SK-N-SH (cell line): ENCODE data around the gene MYL6B. TPM values are rescaled to one million over a fixed set of nuclear protein-coding genes. Genes with fewer than 3 reads are reported as not detected.

Source experiments
- CHD2 ChIP-seq: fragments of 150-350 bp; IDR thresholded peaks from 2 replicates; pipeline ENCODE4 v1.6.1; 2018; ENCODE audit warnings: low read length; ENCODE audit not compliant: partially characterized antibody
- CTCF ChIP-seq: fragments of 200-600 bp; sonication (generic); IDR thresholded peaks from 2 replicates; pipeline ENCODE4 v1.6.1; 2017; ENCODE audit warnings: antibody characterized with exemption, mild to moderate bottlenecking, moderate library complexity
- ELF1 ChIP-seq: IDR thresholded peaks from 2 replicates; pipeline ENCODE4 v1.4.0; 2012
- FOSL2 ChIP-seq: IDR thresholded peaks from 2 replicates; pipeline ENCODE4 v1.4.0; 2012; ENCODE audit warnings: low read depth, mild to moderate bottlenecking, moderate library complexity, borderline replicate concordance
- FOXM1 ChIP-seq: IDR thresholded peaks from 2 replicates; pipeline ENCODE4 v1.4.0; 2012; ENCODE audit warnings: low read depth, mild to moderate bottlenecking
- GATA2 ChIP-seq: sonication (generic); formaldehyde crosslinking; IDR thresholded peaks from 2 replicates; pipeline ENCODE4 v1.5.0; 2020; ENCODE audit warnings: mild to moderate bottlenecking, missing genetic modification reagents
- JUND ChIP-seq: IDR thresholded peaks from 2 replicates; pipeline ENCODE4 v1.4.0; 2012
- MEF2A ChIP-seq: IDR thresholded peaks from 2 replicates; pipeline ENCODE4 v1.4.0; 2012; ENCODE audit warnings: low read depth, borderline replicate concordance
- MXI1 ChIP-seq: IDR thresholded peaks from 2 replicates; pipeline ENCODE4 v1.6.1; 2012; ENCODE audit warnings: mild to moderate bottlenecking, low read depth, low read length, improper control_type of control experiment
- NFIC ChIP-seq: IDR thresholded peaks from 2 replicates; pipeline ENCODE4 v1.4.0; 2012; ENCODE audit warnings: borderline replicate concordance
- PBX3 ChIP-seq: IDR thresholded peaks from 2 replicates; pipeline ENCODE4; 2012
- POLR2AphosphoS5 ChIP-seq: IDR thresholded peaks from 2 replicates; pipeline ENCODE4 v1.6.1; 2012; ENCODE audit warnings: low read depth, low read length
- RAD21 ChIP-seq: IDR thresholded peaks from 2 replicates; pipeline ENCODE4 v1.6.1; 2012; ENCODE audit warnings: mild to moderate bottlenecking, low read length
- RCOR1 ChIP-seq: fragments of 150-350 bp; IDR thresholded peaks from 2 replicates; pipeline ENCODE4 v1.6.1; 2017; ENCODE audit warnings: antibody characterized with exemption, low read length
- REST ChIP-seq: IDR thresholded peaks from 2 replicates; pipeline ENCODE4 v1.6.1; 2012; ENCODE audit warnings: mild to moderate bottlenecking, low read depth, low read length, moderate library complexity
- RFX5 ChIP-seq: IDR thresholded peaks from 2 replicates; pipeline ENCODE4 v1.6.1; 2012; ENCODE audit warnings: mild to moderate bottlenecking, improper control_type of control experiment, low read length
- RXRA ChIP-seq: IDR thresholded peaks from 2 replicates; pipeline ENCODE4 v1.4.0; 2012; ENCODE audit warnings: low read depth, mild to moderate bottlenecking, borderline replicate concordance
- SIN3A ChIP-seq: IDR thresholded peaks from 2 replicates; pipeline ENCODE4 v1.6.1; 2012; ENCODE audit warnings: low read depth, mild to moderate bottlenecking, low read length, moderate library complexity, borderline replicate concordance
- SMC3 ChIP-seq: IDR thresholded peaks from 2 replicates; pipeline ENCODE4 v1.6.1; 2012; ENCODE audit warnings: low read depth, low read length, improper control_type of control experiment
- TAF1 ChIP-seq: IDR thresholded peaks from 2 replicates; pipeline ENCODE4 v1.6.1; 2012; ENCODE audit warnings: low read depth, mild to moderate bottlenecking, low read length, moderate library complexity, borderline replicate concordance
- TCF12 ChIP-seq: IDR thresholded peaks from 2 replicates; pipeline ENCODE4 v1.4.0; 2012
- USF2 ChIP-seq: fragments of 150-350 bp; IDR thresholded peaks from 2 replicates; pipeline ENCODE4 v1.6.1; 2017; ENCODE audit warnings: antibody characterized with exemption, low read length, low read depth, borderline replicate concordance
- YY1 ChIP-seq: IDR thresholded peaks from 2 replicates; pipeline ENCODE4 v1.4.0; 2012; ENCODE audit warnings: low read depth, mild to moderate bottlenecking
- polyA plus RNA-seq, 3 experiments: library from polyadenylated mRNA; depleted of rRNA; stranded (reverse); fragments of >200 nt; gene quantifications; 2 replicates each; pipeline ENCODE4 v1.2.3, GENCODE V29; 2012
- TF ChIP-seq, protein P1 (sequence below): IDR thresholded peaks from 2 replicates; pipeline ENCODE4 v1.4.0; 2012; ENCODE audit warnings: low read depth
- TF ChIP-seq, protein P2 (sequence below): IDR thresholded peaks from 2 replicates; pipeline ENCODE4 v1.4.0; 2012; ENCODE audit warnings: low read depth, borderline replicate concordance

Gene MYL6B
- polyA plus RNA-seq, 1 of the 3 experiments (the other 2 are of a cell fraction) = 234 TPM

DNA sequence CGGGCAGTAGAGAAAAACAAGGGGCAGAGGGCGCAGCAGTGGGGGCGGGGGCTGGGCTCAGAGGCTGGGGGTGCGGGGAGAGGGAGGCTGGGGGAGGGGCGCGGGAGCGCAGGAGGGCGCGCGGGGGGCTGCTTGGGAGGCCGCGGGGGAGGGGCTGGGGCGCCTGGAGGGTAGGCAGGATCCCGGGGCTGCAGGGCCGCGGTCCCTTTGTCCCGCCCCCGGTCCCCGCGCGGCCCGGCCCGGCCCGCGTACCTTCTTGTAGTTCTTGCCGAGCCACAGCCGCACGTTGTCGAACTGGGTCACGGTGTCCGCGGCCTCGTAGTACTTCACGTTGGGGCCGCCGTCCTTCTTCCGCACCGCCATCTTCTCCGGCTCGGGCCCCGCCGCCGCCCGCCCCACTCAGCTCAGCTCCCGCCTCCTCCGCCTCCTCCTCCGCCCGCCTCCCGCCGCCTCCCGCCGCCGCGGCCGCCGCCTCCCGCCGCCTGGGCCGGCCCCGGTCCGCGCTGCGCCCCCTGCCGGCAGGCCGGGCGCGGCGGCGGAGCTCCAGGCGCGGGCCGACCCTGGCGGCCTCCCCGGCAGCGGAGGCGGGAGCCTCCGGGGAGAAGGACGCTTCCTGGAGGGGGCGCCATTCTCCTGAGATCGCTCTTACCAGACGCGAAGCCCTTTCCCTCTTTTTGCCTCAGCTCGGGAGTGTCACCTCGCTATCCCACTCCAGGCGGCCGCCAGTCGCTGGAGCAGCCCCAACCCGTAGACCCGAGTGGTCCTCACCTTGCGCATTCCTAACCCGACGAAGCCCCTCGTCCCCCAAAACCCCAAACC, 36.9 kb downstream of the MYL6B start, which contains the start of gene SMARCC2 (continued):
- TF ChIP-seq REST (peak; percentile 65; the same call in 1 of the 2 replicates), TCF12 (no peak), SIN3A (0 out of 2 replicates have a peak, but pooled peaks have one; percentile 1), NFIC (no peak; the same call in 1 of the 2 replicates), CTCF (peak; percentile 70), RXRA (no peak), ELF1 (no peak), RCOR1 (peak; percentile 32; the same call in 1 of the 2 replicates), MEF2A (no peak), CHD2 (peak; percentile 38), GATA2 (no peak), POLR2AphosphoS5 (peak; percentile 50; the same call in 1 of the 2 replicates), USF2 (no peak), TAF1 (0 out of 2 replicates have a peak, but pooled peaks have one; percentile 37), MXI1 (peak; percentile 12; the same call in 1 of the 2 replicates), FOSL2 (no peak), RFX5 (no peak), RAD21 (peak; percentile 50), SMC3 (peak; percentile 67), PBX3 (no peak; the same call in none of the 2 replicates), YY1 (peak; percentile 81), FOXM1 (no peak), JUND (no peak)
- TF ChIP-seq, protein P1, sequence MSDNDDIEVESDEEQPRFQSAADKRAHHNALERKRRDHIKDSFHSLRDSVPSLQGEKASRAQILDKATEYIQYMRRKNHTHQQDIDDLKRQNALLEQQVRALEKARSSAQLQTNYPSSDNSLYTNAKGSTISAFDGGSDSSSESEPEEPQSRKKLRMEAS = 0 out of 2 replicates have a peak, but pooled peaks have one; percentile 48
- TF ChIP-seq, protein P2, sequence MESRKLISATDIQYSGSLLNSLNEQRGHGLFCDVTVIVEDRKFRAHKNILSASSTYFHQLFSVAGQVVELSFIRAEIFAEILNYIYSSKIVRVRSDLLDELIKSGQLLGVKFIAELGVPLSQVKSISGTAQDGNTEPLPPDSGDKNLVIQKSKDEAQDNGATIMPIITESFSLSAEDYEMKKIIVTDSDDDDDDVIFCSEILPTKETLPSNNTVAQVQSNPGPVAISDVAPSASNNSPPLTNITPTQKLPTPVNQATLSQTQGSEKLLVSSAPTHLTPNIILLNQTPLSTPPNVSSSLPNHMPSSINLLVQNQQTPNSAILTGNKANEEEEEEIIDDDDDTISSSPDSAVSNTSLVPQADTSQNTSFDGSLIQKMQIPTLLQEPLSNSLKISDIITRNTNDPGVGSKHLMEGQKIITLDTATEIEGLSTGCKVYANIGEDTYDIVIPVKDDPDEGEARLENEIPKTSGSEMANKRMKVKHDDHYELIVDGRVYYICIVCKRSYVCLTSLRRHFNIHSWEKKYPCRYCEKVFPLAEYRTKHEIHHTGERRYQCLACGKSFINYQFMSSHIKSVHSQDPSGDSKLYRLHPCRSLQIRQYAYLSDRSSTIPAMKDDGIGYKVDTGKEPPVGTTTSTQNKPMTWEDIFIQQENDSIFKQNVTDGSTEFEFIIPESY = no peak
